GM18498 (cell line): ENCODE results near the gene SPZ1.
"Not testable (repeated sequence)": the region's sequence is repeated elsewhere in the genome, so short reads cannot be mapped to it uniquely, and the experiment has no call there.

Experiments used
- ATAC-seq: cut with Tn5 transposase; IDR thresholded peaks from one replicate; pipeline ENCODE4 v1.9.1; 2021; ENCODE audit warnings: mild to moderate bottlenecking, moderate library complexity; ENCODE audit not compliant: unreplicated experiment

SPZ1 gene

GRCh38 chr5:80337379-80337778 lies 17.6 kb downstream of the SPZ1 start:
- no peak for ATAC-seq

DNA sequence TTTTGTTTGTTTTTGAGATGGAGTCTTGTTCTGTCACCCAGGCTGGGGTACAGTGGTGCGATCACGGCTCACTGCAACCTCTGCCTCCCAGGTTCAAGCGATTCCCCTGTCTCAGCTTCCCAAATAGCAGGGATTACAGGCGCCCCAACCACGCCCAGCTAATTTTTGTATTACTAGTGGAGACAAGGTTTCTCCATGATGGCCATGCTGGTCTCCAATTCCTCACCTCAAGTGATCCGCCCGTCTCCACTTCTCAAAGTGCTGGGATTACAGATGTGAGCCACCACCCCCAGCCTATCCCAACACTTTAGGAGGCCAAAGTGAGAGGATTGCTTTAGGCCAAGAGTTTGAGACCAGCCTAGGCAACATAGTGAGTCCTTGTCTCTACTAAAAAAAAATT lies 19.3 kb downstream of the SPZ1 start:
- no peak for ATAC-seq

DNA sequence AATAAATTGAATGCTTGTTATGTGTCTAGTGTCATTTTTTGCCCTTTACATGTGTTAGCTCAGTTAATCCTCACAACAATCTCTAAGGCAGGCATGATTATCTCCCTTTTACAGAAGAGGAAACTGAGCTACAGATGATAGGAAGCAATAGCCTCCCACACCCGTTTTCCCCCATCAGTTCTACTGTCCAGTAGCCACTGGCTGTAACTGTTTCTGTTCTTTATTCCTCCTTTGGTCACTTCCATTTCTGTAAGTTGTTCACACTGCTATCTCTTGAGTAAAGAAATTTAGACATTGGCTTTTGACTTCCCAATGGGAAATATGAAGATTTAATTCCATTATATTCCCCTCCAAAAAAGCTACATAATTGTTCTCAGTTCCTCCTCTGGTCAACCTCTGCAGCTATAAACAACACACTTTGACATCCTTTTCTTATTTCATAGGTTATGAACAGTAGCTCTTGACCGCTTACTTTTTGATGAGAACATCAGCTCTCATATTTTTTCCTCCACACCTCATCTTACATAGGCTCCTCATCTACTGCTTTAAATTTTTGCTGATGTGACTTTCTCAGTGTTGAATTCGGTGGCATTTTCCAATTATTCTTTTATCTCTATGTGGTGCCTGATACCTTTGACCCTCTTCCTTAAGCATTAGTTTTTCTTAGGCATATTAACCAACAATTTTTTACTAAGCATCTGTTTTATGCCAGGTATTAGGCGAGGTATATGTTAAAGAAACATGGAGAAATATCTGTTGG lies 21.4 kb downstream of the SPZ1 start:
- no peak for ATAC-seq

- ATAC-seq = no peak
These were observed 23.3 kb downstream of the SPZ1 start for GRCh38 chr5:80343067-80343466.

DNA sequence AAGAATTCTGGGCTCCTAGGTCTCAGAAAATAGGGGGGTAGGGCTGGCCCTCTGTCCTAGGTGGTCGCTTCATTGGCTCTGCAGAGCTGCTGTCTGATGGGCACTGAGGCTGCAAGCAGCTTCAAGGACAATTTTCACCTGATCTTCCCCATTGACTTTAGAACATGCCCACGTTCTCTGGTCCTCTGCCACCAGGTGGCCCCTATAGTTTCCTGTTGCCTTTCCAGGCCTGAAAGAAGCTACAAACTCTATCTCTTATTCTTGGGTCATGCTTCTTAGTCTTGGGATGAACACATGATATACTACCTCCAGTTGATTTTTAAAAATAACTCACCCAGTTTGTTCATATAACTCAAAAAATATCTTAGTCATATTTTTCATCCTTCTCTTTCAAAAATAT lies 26.3 kb downstream of the SPZ1 start:
- no peak for ATAC-seq

DNA sequence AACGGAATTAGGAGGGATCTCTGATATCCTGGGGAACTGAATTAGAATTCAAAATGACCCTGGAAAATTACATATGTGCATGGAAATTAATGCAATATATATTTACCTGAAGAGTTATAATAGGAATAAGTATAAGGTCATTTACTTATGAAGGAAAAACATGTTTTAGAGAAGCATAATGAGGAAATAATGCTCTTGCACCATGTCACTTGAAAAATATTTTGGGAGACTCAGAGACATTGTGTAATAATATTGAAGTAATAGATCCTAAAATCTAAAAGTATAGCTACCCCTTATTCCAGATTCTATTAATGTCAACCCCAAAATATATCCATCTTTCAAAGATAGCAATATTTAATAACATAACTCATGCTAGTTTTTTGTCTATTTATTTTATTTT lies 28.4 kb downstream of the SPZ1 start:
- ATAC-seq = no peak

- ATAC-seq = not testable (repeated sequence)
These were observed 31.2 kb downstream of the SPZ1 start for GRCh38 chr5:80351019-80351418.

DNA sequence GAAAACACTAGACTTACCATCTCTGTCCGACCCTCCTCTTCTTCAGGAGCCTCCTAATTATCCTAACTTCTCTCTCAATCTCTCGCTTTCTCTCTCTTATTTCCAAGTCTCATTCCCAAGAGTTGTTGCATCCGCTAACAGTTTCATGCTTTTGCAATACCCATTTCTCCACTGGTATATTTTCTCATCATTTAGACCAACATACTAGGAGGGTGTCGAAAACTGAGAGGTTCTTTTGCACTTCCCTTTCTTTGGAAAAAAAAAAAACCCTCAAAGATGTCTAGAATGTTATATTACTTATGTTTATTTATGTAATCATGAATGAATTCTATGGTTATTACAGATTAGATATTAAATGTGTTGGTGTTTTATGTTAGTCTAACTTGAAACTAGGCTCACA lies 35.9 kb downstream of the SPZ1 start:
- no peak for ATAC-seq

DNA sequence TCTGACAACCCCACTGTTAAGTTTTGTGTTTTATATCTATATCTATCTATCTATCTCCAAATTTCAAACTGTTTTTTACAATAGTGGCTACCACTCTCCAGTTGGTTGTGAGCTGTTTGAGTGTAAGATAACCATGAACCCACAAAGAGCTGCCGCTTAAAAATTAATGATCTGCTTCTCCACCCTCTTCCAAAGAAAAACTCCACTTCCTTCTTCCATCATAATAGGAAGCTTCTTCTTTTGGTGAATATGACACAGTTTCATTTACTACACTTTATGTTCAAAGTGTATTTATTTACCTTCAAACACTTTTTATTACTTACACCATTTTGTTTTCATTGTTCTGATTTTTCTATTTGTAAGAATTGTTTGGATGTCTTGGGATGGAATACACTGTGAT lies 37.9 kb downstream of the SPZ1 start:
- ATAC-seq = no peak

- no peak for ATAC-seq
These were observed 41.2 kb downstream of the SPZ1 start for GRCh38 chr5:80360914-80361444.

GRCh38 chr5:80364892-80365291 lies 45.1 kb downstream of the SPZ1 start:
- no peak for ATAC-seq

- no peak for ATAC-seq
These were observed 49.1 kb downstream of the SPZ1 start for GRCh38 chr5:80368661-80369480.

DNA sequence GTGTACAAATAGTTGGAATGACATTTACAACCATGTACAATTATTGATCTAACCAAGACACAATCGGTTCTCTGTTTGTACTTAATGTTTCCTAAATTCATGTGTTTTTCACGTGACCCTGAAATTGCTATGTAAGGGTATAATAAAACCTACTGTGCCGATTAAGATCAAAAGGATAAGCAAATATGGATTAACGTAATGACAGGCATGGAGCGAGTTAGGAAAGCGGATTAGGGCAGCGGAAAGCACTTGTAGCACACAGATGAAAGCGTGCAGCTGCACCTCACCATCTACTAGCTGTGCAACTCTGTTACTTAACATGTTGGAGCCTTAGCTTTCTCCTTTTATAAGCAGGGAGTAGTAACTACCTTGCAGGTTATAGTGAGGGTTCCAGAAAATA lies 49.7 kb downstream of the SPZ1 start:
- no peak for ATAC-seq

- ATAC-seq = no peak
These were observed 50.6 kb downstream of the SPZ1 start for GRCh38 chr5:80370390-80370789.
